H1 (cell line): ENCODE data around the gene KHDC4. TPM values are rescaled to one million over a fixed set of nuclear protein-coding genes. Genes with fewer than 3 reads are reported as not detected.

Experiments used
- CTCF ChIA-PET: fragments of 300-600 bp; sonication (Branson Sonifier 250); formaldehyde crosslinking; loops from one replicate; lab custom pipeline; 2021; ENCODE audit not compliant: partially characterized antibody; lab: Charles Lee
- POLR2A ChIA-PET: fragments of 300-600 bp; sonication (Branson Sonifier 250); formaldehyde crosslinking; loops from one replicate; lab custom pipeline; 2021; ENCODE audit warnings: inconsistent platforms; ENCODE audit not compliant: partially characterized antibody; lab: Charles Lee
- DNase-seq, 2 experiments: peaks; one replicate each; pipeline versions ENCODE4 v3.0.0 to v3.0.0-alpha.2; 2010 to 2022; ENCODE audit warnings: low spot score in 2 of 2, low read depth in 1 of 2, mixed read lengths in 1 of 2
- FAIRE-seq: peaks from 2 replicates; lab custom pipeline; 2011; peaks lifted over from hg19 to GRCh38; lab: Jason Lieb, UNC
- H2AFZ ChIP-seq: 2 replicates; pipeline ENCODE4 v1.8.1; 2012; ENCODE audit warnings: low read length, inconsistent platforms
- H2AK5ac ChIP-seq: 2 replicates; pipeline ENCODE4 v1.6.1; 2013; ENCODE audit warnings: low read depth, low read length
- H2BK120ac ChIP-seq: replicated peaks from 2 replicates; pipeline ENCODE3; 2013; ENCODE audit warnings: low read depth, low read length, inconsistent platforms
- H2BK12ac ChIP-seq: 2 replicates; pipeline ENCODE4 v1.6.1; 2013; ENCODE audit warnings: low read depth, low read length
- H2BK15ac ChIP-seq: 2 replicates; pipeline ENCODE4 v1.6.1; 2013; ENCODE audit warnings: low read length
- H2BK20ac ChIP-seq: 2 replicates; pipeline ENCODE4 v1.6.1; 2013; ENCODE audit warnings: low read length
- H2BK5ac ChIP-seq: 2 replicates; pipeline ENCODE4 v1.6.1; 2013; ENCODE audit warnings: low read depth, low read length
- H3K14ac ChIP-seq: 2 replicates; pipeline ENCODE4 v1.6.1; 2013; ENCODE audit warnings: inconsistent platforms; ENCODE audit not compliant: insufficient read length
- H3K18ac ChIP-seq: 2 replicates; pipeline ENCODE4 v1.6.1; 2013; ENCODE audit warnings: low read length; ENCODE audit errors: extremely low read depth
- H3K23ac ChIP-seq: 2 replicates; pipeline ENCODE4 v1.6.1; 2013; ENCODE audit warnings: inconsistent platforms; ENCODE audit not compliant: insufficient read length
- H3K23me2 ChIP-seq: 2 replicates; pipeline ENCODE4 v1.6.1; 2013; ENCODE audit warnings: low read depth, low read length
- H3K27ac ChIP-seq: 2 replicates; pipeline ENCODE4 v1.6.1; 2011; ENCODE audit warnings: low read depth, low read length, inconsistent platforms
- H3K27me3 ChIP-seq, 4 experiments: replicated peaks in 1 of 4; 1 replicate in 1 of 4; 2 replicates in 3 of 4; pipeline versions ENCODE4 v1.6.1 to v1.8.1; 2011 to 2013; ENCODE audit warnings: low read length in 3 of 4, mild to moderate bottlenecking in 3 of 4, inconsistent platforms in 2 of 4, mixed read lengths in 2 of 4, moderate library complexity in 1 of 4; ENCODE audit not compliant: control insufficient read depth in 3 of 4, insufficient read depth in 3 of 4; ENCODE audit errors: extremely low read depth in 1 of 4
- H3K36me3 ChIP-seq, 4 experiments: 2 replicates each; pipeline versions ENCODE4 v1.6.1 to v1.8.1; 2011 to 2013; ENCODE audit warnings: mild to moderate bottlenecking in 4 of 4, low read length in 3 of 4, moderate library complexity in 2 of 4, control low read depth in 1 of 4, inconsistent platforms in 1 of 4; ENCODE audit not compliant: insufficient read depth in 4 of 4, control insufficient read depth in 2 of 4
- H3K4ac ChIP-seq: replicated peaks from 2 replicates; pipeline ENCODE3; 2013; ENCODE audit warnings: low read length, low read depth, mixed read lengths, inconsistent platforms; ENCODE audit not compliant: insufficient read length
- H3K4me1 ChIP-seq, 4 experiments: replicated peaks in 1 of 4; 1 replicate in 1 of 4; 2 replicates in 3 of 4; pipeline versions ENCODE4 v1.6.1 to v1.8.1; 2011 to 2013; ENCODE audit warnings: low read length in 3 of 4, inconsistent platforms in 2 of 4, mixed read lengths in 1 of 4; ENCODE audit not compliant: insufficient read depth in 4 of 4, control insufficient read depth in 3 of 4
- H3K4me2 ChIP-seq, 2 experiments: 2 replicates each; pipeline versions ENCODE4 v1.6.1 to v1.8.1; 2011 to 2013; ENCODE audit warnings: low read depth in 2 of 2, low read length in 2 of 2, control low read depth in 1 of 2, inconsistent platforms in 1 of 2, mild to moderate bottlenecking in 1 of 2; ENCODE audit not compliant: insufficient read depth in 1 of 2
- H3K4me3 ChIP-seq, 4 experiments: fragments of 200-600, 300-600 bp in 1 of 4; sonication (generic), shearing (Covaris generic), sonication (Bioruptor Twin) in 1 of 4; 2 replicates each; pipeline versions ENCODE4 v1.5.1 to v1.8.1; 2011 to 2016; ENCODE audit warnings: low read length in 4 of 4, low read depth in 3 of 4, control low read depth in 2 of 4, inconsistent platforms in 2 of 4, mild to moderate bottlenecking in 2 of 4, mixed read lengths in 1 of 4, moderate library complexity in 1 of 4; ENCODE audit not compliant: insufficient read depth in 2 of 4; ENCODE audit errors: extremely low read depth in 1 of 4
- H3K56ac ChIP-seq: replicated peaks from 2 replicates; pipeline ENCODE3; 2013; ENCODE audit warnings: low read depth, mild to moderate bottlenecking, mixed read lengths, low read length, inconsistent platforms; ENCODE audit not compliant: insufficient read length
- H3K79me1 ChIP-seq: 2 replicates; pipeline ENCODE4 v1.6.1; 2013; ENCODE audit warnings: low read depth, low read length, control low read depth
- H3K79me2 ChIP-seq, 2 experiments: 2 replicates each; pipeline versions ENCODE4 v1.6.1 to v1.8.1; 2012 to 2013; ENCODE audit warnings: low read length in 2 of 2, mild to moderate bottlenecking in 2 of 2, inconsistent platforms in 1 of 2; ENCODE audit not compliant: insufficient read depth in 2 of 2, control insufficient read depth in 1 of 2
- H3K9ac ChIP-seq, 4 experiments: replicated peaks in 1 of 4; 1 replicate in 1 of 4; 2 replicates in 3 of 4; pipeline versions ENCODE4 v1.6.1 to v1.8.1; 2011 to 2013; ENCODE audit warnings: low read depth in 3 of 4, low read length in 3 of 4, control low read depth in 2 of 4, mild to moderate bottlenecking in 2 of 4, moderate library complexity in 2 of 4, inconsistent platforms in 1 of 4; ENCODE audit errors: extremely low read depth in 1 of 4
- H3K9me3 ChIP-seq, 2 experiments: 2 replicates each; pipeline versions ENCODE4 v1.6.1 to v1.8.1; 2012 to 2013; ENCODE audit warnings: mild to moderate bottlenecking in 2 of 2, moderate library complexity in 2 of 2, control low read depth in 1 of 2, inconsistent platforms in 1 of 2, low read depth in 1 of 2, low read length in 1 of 2, mixed read lengths in 1 of 2; ENCODE audit not compliant: insufficient read depth in 2 of 2
- H4K20me1 ChIP-seq, 2 experiments: replicated peaks in 1 of 2; 2 replicates each; pipeline versions ENCODE3 to v1.8.1; 2011 to 2013; ENCODE audit warnings: inconsistent platforms in 2 of 2, low read length in 2 of 2, mild to moderate bottlenecking in 1 of 2; ENCODE audit not compliant: insufficient read depth in 2 of 2, control insufficient read depth in 1 of 2
- H4K5ac ChIP-seq: 2 replicates; pipeline ENCODE4 v1.6.1; 2013; ENCODE audit warnings: low read length, low read depth, mixed read lengths, inconsistent platforms; ENCODE audit not compliant: insufficient read length
- H4K8ac ChIP-seq: 2 replicates; pipeline ENCODE4 v1.8.0; 2013; ENCODE audit warnings: mild to moderate bottlenecking, moderate library complexity, low read length, inconsistent platforms; ENCODE audit not compliant: insufficient read depth; ENCODE audit errors: extremely low read depth
- H4K91ac ChIP-seq: replicated peaks from 2 replicates; pipeline ENCODE3; 2013; ENCODE audit warnings: low read length, mixed read lengths, inconsistent platforms; ENCODE audit not compliant: insufficient read length
- BCL11A ChIP-seq, 2 experiments: IDR thresholded peaks; one replicate each; pipeline ENCODE4 v1.6.1; 2011; ENCODE audit warnings: low read depth in 2 of 2, low read length in 2 of 2, mild to moderate bottlenecking in 2 of 2
- EP300 ChIP-seq, 2 experiments: IDR thresholded peaks; 1 replicate in 1 of 2; 2 replicates in 1 of 2; pipeline ENCODE4 v1.6.1; 2011 to 2012; ENCODE audit warnings: low read depth in 2 of 2, low read length in 2 of 2, mild to moderate bottlenecking in 2 of 2, borderline replicate concordance in 1 of 2, inconsistent platforms in 1 of 2, moderate library complexity in 1 of 2
- GABPA ChIP-seq: IDR thresholded peaks from 2 replicates; pipeline ENCODE4 v1.6.1; 2011; ENCODE audit warnings: mild to moderate bottlenecking, low read length, moderate library complexity, borderline replicate concordance; ENCODE audit not compliant: insufficient read depth
- HDAC2 ChIP-seq, 2 experiments: fragments of 300-600 bp in 1 of 2; sonication (generic) in 1 of 2; IDR thresholded peaks; 2 replicates each; pipeline ENCODE4 v1.6.1; 2011 to 2012; ENCODE audit warnings: low read depth in 2 of 2, low read length in 2 of 2, mild to moderate bottlenecking in 2 of 2, moderate library complexity in 2 of 2, borderline replicate concordance in 1 of 2, inconsistent platforms in 1 of 2
- JUN ChIP-seq: IDR thresholded peaks from 2 replicates; pipeline ENCODE4 v1.6.1; 2011; ENCODE audit warnings: low read depth, mild to moderate bottlenecking, improper control_type of control experiment, low read length
- RBBP5 ChIP-seq: IDR thresholded peaks from 2 replicates; pipeline ENCODE4 v1.7.1; 2012; ENCODE audit warnings: low read depth, mild to moderate bottlenecking, inconsistent platforms, low read length, moderate library complexity, borderline replicate concordance
- SIX5 ChIP-seq: IDR thresholded peaks from 2 replicates; pipeline ENCODE4 v1.6.1; 2011; ENCODE audit warnings: mild to moderate bottlenecking, low read depth, low read length
- SP2 ChIP-seq: IDR thresholded peaks from 2 replicates; pipeline ENCODE4 v1.6.1; 2012; ENCODE audit warnings: mild to moderate bottlenecking, low read length, inconsistent platforms
- SUZ12 ChIP-seq: fragments of 200-600 bp; sonication (generic); IDR thresholded peaks from 2 replicates; pipeline ENCODE4 v1.6.1; 2012; ENCODE audit warnings: mild to moderate bottlenecking, inconsistent platforms, low read length, moderate library complexity, mixed read lengths
- TEAD4 ChIP-seq: IDR thresholded peaks from 2 replicates; pipeline ENCODE4 v1.6.1; 2012; ENCODE audit warnings: low read depth, low read length, inconsistent platforms, mixed read lengths
- WGBS, 2 experiments: shearing (Covaris generic) in 1 of 2; methylation state at CpG; one replicate each; pipeline versions ENCODE4 v1.1.6 to v1.1.7; 2013 to 2015; ENCODE audit warnings: low lambda C conversion rate in 2 of 2, mixed read lengths in 2 of 2, inconsistent platforms in 1 of 2, low coverage in 1 of 2, missing lambda C conversion rate in 1 of 2; ENCODE audit not compliant: insufficient replicate concordance in 2 of 2, insufficient coverage in 1 of 2, insufficient read length in 1 of 2; ENCODE audit errors: extremely low coverage in 1 of 2, missing lambda C conversion rate in 1 of 2; 5-methylcytosine and 5-hydroxymethylcytosine counted together
- polyA plus RNA-seq, 7 experiments: library from polyadenylated mRNA; depleted of rRNA in 3 of 7; stranded (reverse) in 5 of 7; unstranded in 2 of 7; fragments of >200 nt in 5 of 7; fragments of 200-250 nt in 2 of 7; gene quantifications; 1 replicate in 5 of 7; 2 replicates in 1 of 7; 4 replicates in 1 of 7; pipeline versions ENCODE4 v1.2.1 to v1.2.3, GENCODE V29; 2011 to 2013; ENCODE audit warnings: missing spikeins in 2 of 7, mixed read lengths in 2 of 7
- total RNA-seq: library from RNA; stranded (reverse); fragmentation: NEBNext Ultra II Directional; extraction: Animal tissue kit (Norgen Biotek cat#: 25700); gene quantifications from 2 replicates; pipeline ENCODE4 v1.2.1, GENCODE V29; 2021

Gene KHDC4
- total and polyA plus RNA-seq, 2 of the 8 experiments (the other 6 are each of a cell fraction or from before 2014, with no cell fraction given): 56.6 to 81.1 TPM

DNA sequence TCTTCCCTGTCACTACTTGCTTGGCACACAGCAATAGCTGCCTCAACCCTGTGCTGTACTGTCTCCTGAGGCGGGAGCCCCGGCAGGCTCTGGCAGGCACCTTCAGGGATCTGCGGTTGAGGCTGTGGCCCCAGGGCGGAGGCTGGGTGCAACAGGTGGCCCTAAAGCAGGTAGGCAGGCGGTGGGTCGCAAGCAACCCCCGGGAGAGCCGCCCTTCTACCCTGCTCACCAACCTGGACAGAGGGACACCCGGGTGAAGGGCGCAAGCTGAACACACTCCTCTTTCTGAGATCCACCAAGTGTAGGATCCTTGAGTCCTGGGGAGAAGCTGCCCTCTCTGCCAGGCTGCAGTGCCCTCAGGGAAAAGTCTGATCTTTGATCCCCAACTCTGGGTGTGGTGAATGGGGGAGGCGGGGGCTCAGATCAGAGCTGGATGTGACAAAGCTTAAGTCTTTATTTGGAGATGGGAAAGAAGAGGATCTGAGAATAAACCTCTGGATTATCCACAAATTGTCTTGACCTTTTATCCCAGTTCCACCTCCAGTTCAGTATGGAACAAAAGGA is 8.4 kb upstream of the KHDC4 start:
- H3K79me2 ChIP-seq: no peaks in the 10 kb centered on the region
- ChIA-PET POLR2A (interaction anchor here (0.7 to 5.0 kb wide), 16 partner anchors 8 to 339 kb away, joined by 3 to 71 read pairs (median 4); partner anchors contain the start of genes ARHGEF2, KHDC4, RAB25 and SMG5), CTCF (interaction anchor here (0.6 to 5.1 kb wide), 10 partner anchors 8 to 187 kb away, joined by 3 to 41 read pairs (median 6); partner anchors contain the start of genes ARHGEF2, KHDC4 and UBQLN4)
- no peak overlapping the region for H3K18ac ChIP-seq
- FAIRE-seq (no peak), DNase-seq (no peak)
- H3K4me1 ChIP-seq: peaks cover 0 to 9% (median 4%) of the 10 kb centered on the region in 4 experiments; a peak in 5 of 7 replicates
- no peaks in the 10 kb centered on the region for H3K9me3 ChIP-seq
- no peak overlapping the region for H3K4me2 ChIP-seq
- H3K27me3 ChIP-seq: no peaks in the 10 kb centered on the region
- no peak overlapping the region for H4K8ac ChIP-seq
- H3K4ac ChIP-seq: no peak overlapping the region
- H3K23me2 ChIP-seq: no peaks in the 10 kb centered on the region
- H3K9ac ChIP-seq: no peak overlapping the region
- no peak overlapping the region for H3K4me3 ChIP-seq
- H2BK20ac ChIP-seq: no peak overlapping the region
- no peak overlapping the region for H3K14ac ChIP-seq
- H3K36me3 ChIP-seq: peaks cover 2 to 15% (median 4%) of the 10 kb centered on the region in 4 experiments; a peak in 6 of 8 replicates
- H4K5ac ChIP-seq: no peak overlapping the region
- no peak overlapping the region for H2AFZ ChIP-seq
- WGBS, 2 experiments: 89% methylated on average over 11 of the region's 11 CpGs; no CpG with 5 or more reads in 1 of the 2 experiments
- H2BK15ac ChIP-seq: no peak overlapping the region
- no peak overlapping the region for H2BK5ac ChIP-seq
- no peak overlapping the region for H2BK120ac ChIP-seq
- no peaks in the 10 kb centered on the region for H4K20me1 ChIP-seq
- H2AK5ac ChIP-seq: no peak overlapping the region
- no peak overlapping the region for H4K91ac ChIP-seq
- no peaks in the 10 kb centered on the region for H3K79me1 ChIP-seq
- no peak overlapping the region for H3K23ac ChIP-seq
- H2BK12ac ChIP-seq: no peak overlapping the region
- H3K27ac ChIP-seq: no peak overlapping the region
- H3K56ac ChIP-seq: no peak overlapping the region
- TF ChIP-seq TEAD4 (no peak), HDAC2 (IDR thresholded peaks at IDR 0.05; ENCODE audit: borderline replicate concordance in 1 of 2, low read depth in 2 of 2, low read length in 2 of 2) (no peak), EP300 (IDR thresholded peaks at IDR 0.05; ENCODE audit: borderline replicate concordance in 1 of 2, low read depth in 2 of 2, low read length in 2 of 2) (no peak), RBBP5 (no peak), JUN (no peak), BCL11A (IDR thresholded peaks at IDR 0.05; ENCODE audit: low read depth in 2 of 2, low read length in 2 of 2) (no peak), SP2 (no peak), SIX5 (no peak), SUZ12 (no peak), GABPA (no peak)
